Measurements from ENCODE around the gene RCAN1. TPM values are rescaled to one million over a fixed set of nuclear protein-coding genes. Genes with fewer than 3 reads are reported as not detected.

The RCAN1 gene
- total and polyA plus RNA-seq, 2 of the 4 experiments (the other 2 are of a cell fraction), result 53.5 to 175 TPM

DNA sequence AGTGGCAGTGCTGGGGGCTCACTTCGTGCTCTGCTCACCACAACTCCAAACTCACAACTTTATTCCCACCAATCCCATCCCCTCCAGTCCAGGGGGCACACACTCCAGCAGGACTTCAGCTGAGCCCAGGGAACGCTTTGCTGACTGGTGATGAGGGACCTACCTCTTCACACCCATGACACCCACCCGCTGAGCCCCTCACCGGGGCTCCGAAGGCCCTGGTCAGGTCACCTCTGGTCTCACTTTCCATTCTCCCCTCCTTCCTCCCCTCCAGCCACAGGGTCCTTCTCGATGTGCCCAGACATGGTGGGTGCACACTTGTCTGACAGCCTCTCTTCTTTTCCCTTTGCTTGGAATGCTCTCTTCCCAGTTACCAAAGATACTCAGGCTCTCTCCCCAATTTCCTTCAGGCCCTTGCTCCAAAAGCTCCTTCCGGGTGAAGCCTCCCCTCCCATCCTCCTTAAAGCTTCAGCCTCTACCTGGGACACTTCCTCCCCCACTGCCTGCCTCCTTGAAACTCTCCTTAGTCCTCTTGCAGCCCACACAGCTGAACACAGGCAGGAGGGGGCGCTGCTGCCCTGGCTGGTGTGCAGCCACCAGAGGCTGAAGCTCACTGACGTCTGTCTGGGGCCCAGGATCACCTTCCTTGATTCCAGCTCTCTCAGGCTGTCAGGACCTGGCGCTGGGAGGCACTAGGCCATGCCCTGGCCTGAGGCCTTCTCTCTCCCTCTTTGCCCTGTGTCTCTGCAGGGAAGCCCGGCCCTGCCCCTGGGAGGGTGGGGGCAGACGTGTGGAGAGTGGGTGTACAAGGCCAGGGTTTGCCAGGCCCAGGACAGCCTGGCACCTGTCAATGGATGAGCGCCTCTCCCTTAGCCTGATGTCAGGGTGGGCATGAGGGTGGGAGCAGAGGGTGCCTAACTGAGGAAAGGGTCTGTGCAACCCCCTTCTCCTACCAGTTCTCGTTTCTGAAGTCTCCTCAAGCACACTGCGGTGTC lies 104.5 kb downstream of the RCAN1 start (continued):
- TF ChIP-seq, protein P1, sequence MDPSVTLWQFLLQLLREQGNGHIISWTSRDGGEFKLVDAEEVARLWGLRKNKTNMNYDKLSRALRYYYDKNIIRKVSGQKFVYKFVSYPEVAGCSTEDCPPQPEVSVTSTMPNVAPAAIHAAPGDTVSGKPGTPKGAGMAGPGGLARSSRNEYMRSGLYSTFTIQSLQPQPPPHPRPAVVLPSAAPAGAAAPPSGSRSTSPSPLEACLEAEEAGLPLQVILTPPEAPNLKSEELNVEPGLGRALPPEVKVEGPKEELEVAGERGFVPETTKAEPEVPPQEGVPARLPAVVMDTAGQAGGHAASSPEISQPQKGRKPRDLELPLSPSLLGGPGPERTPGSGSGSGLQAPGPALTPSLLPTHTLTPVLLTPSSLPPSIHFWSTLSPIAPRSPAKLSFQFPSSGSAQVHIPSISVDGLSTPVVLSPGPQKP (IDR thresholded peaks at IDR 0.05; ENCODE audit: borderline replicate concordance, low read depth, low read length), result no peak

DNA sequence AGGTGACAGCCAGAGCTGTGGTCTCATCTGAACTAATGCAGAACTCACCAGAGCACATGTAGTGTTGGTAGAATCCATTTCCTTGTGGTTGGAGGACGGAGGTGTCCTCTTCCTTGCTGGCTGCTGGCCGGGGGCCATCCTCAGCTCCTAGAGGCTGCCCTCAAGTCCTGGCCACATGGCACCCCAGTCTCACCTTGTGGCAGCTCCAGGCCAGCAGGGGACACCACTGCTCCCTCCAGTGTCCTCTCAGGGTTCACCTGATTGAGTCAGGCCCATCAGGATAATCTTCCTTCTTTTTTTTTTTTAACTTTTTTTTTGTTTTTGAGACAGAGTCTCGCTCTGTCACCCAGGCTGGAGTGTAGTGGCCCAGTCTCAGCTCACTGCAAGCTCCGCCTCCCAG lies 105.8 kb downstream of the RCAN1 start:
- no peak overlapping the region for H2BK5ac ChIP-seq (ENCODE audit: low read depth, low read length, poor library complexity, severe bottlenecking)
- H4K20me1 ChIP-seq (ENCODE audit: insufficient read depth, low read length), result no peaks in the 10 kb centered on the region
- no peaks in the 10 kb centered on the region for H3K79me1 ChIP-seq (ENCODE audit: low read depth in 1 of 2, low read length in 2 of 2)
- no peak overlapping the region for H3K4ac ChIP-seq (ENCODE audit: low read depth, low read length)
- H2AK9ac ChIP-seq (replicated peaks; ENCODE audit: low read depth, low read length, poor library complexity), result no peak overlapping the region
- H3K9ac ChIP-seq (ENCODE audit: low read depth, low read length), result no peak overlapping the region
- H3K4me1 ChIP-seq (ENCODE audit: control insufficient read depth, insufficient read depth, low read length), result peaks cover 1% of the 10 kb centered on the region; the same call in 1 of the 2 replicates
- H3K23ac ChIP-seq (ENCODE audit: low read depth, low read length), result no peak overlapping the region
- no peak overlapping the region for H2AFZ ChIP-seq (replicated peaks; ENCODE audit: low read length, poor library complexity)
- no peaks in the 10 kb centered on the region for H3K27me3 ChIP-seq (ENCODE audit: control insufficient read depth, insufficient read depth, low read length)
- H2BK20ac ChIP-seq (ENCODE audit: low read depth, low read length), result no peak overlapping the region
- peaks cover 4% of the 10 kb centered on the region; the same call in 1 of the 2 replicates for H3K9me1 ChIP-seq (ENCODE audit: insufficient read depth, low read length)
- no peak overlapping the region for H2AK5ac ChIP-seq (ENCODE audit: low read depth, low read length)
- ChIA-PET CTCF (interaction anchor here (0.6 to 3.0 kb wide), 2 partner anchors 73 to 149 kb away, joined by 3 to 25 read pairs; no protein-coding TSS in a partner anchor), POLR2A (ENCODE audit: unreplicated experiment) (no interaction called here)
- no TSS peak for BruUV-seq (replicated peaks)
- H3K27ac ChIP-seq (ENCODE audit: insufficient read depth, low read length), result no peak overlapping the region
- in situ Hi-C loops (cut with MboI; ENCODE audit: low sequenced_read_pairs), result no loop called here
- H3K9me3 ChIP-seq (ENCODE audit: control insufficient read depth, insufficient read depth, low read length), result no peaks in the 10 kb centered on the region
- H3K36me3 ChIP-seq (ENCODE audit: control insufficient read depth, insufficient read depth, low read length), result no peaks in the 10 kb centered on the region
- no peak overlapping the region for H3K4me3 ChIP-seq (ENCODE audit: insufficient read depth, low read depth, low read length)
- no peak overlapping the region for H4K91ac ChIP-seq (ENCODE audit: insufficient read depth, low read depth, low read length)
- intact Hi-C loops (cut with micrococcal nuclease), result no loop called here
- no peak overlapping the region for H3K18ac ChIP-seq (ENCODE audit: low read depth, low read length)
- no peak overlapping the region for H4K5ac ChIP-seq (ENCODE audit: low read depth, low read length)
- no peak overlapping the region for H3K4me2 ChIP-seq (ENCODE audit: low read depth, low read length)
- 78% methylated on average over 1 of the region's 4 CpGs; no CpG with 5 or more reads in 1 of the 2 experiments for WGBS, 2 experiments (ENCODE audit: extremely low coverage in 2 of 2, insufficient read length in 1 of 2)
- dilution Hi-C loops (cut with HindIII; ENCODE audit: low sequenced_read_pairs, unreplicated experiment), result no loop called here
- H3K56ac ChIP-seq (ENCODE audit: extremely low read depth, insufficient read depth, low read length), result no peak overlapping the region
- no peak overlapping the region for H3K14ac ChIP-seq (replicated peaks; ENCODE audit: low read depth, low read length)
- H2BK15ac ChIP-seq (ENCODE audit: low read depth, low read length), result no peak overlapping the region
- DNase-seq (no peak), ATAC-seq (ENCODE audit: low read depth) (no peak)
- H4K8ac ChIP-seq (ENCODE audit: low read depth in 2 of 2, low read length in 2 of 2), result no peak overlapping the region
- H2BK120ac ChIP-seq (ENCODE audit: low read depth, low read length), result no peak overlapping the region
- TF ChIP-seq MAFK (IDR thresholded peaks at IDR 0.05; ENCODE audit: low read depth, low read length) (no peak), NFE2L2 (IDR thresholded peaks at IDR 0.05; ENCODE audit: low read depth, low read length) (no peak), POLR2A (IDR thresholded peaks at IDR 0.05; ENCODE audit: low read depth, low read length) (no peak), RAD21 (IDR thresholded peaks at IDR 0.05; ENCODE audit: low read length) (0 out of 2 replicates have a peak, but pooled peaks have one; percentile 9), RFX5 (IDR thresholded peaks at IDR 0.05; ENCODE audit: low read depth, low read length) (no peak), MAZ (IDR thresholded peaks at IDR 0.05; ENCODE audit: borderline replicate concordance, low read depth, low read length) (no peak)
- TF ChIP-seq, protein P2, sequence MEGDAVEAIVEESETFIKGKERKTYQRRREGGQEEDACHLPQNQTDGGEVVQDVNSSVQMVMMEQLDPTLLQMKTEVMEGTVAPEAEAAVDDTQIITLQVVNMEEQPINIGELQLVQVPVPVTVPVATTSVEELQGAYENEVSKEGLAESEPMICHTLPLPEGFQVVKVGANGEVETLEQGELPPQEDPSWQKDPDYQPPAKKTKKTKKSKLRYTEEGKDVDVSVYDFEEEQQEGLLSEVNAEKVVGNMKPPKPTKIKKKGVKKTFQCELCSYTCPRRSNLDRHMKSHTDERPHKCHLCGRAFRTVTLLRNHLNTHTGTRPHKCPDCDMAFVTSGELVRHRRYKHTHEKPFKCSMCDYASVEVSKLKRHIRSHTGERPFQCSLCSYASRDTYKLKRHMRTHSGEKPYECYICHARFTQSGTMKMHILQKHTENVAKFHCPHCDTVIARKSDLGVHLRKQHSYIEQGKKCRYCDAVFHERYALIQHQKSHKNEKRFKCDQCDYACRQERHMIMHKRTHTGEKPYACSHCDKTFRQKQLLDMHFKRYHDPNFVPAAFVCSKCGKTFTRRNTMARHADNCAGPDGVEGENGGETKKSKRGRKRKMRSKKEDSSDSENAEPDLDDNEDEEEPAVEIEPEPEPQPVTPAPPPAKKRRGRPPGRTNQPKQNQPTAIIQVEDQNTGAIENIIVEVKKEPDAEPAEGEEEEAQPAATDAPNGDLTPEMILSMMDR (conservative IDR thresholded peaks at IDR 0.05; ENCODE audit: low read depth, low read length), result peak; percentile 24; the same call in 1 of the 2 replicates
- TF ChIP-seq, protein P1 (IDR thresholded peaks at IDR 0.05; ENCODE audit: borderline replicate concordance, low read depth, low read length), result no peak
- TF ChIP-seq, protein P3, sequence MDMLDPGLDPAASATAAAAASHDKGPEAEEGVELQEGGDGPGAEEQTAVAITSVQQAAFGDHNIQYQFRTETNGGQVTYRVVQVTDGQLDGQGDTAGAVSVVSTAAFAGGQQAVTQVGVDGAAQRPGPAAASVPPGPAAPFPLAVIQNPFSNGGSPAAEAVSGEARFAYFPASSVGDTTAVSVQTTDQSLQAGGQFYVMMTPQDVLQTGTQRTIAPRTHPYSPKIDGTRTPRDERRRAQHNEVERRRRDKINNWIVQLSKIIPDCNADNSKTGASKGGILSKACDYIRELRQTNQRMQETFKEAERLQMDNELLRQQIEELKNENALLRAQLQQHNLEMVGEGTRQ (IDR thresholded peaks at IDR 0.05; ENCODE audit: low read depth, low read length), result no peak

Data from IMR-90 (cell line).